Testis (tissue), 2 donors: ENCODE measurements around the gene SFMBT1.

Experiments used
- CTCF ChIP-seq, 3 experiments: fragments of 450-650 bp in 2 of 3; fragments of 200-600 bp in 1 of 3; sonication (generic) in 1 of 3; IDR thresholded peaks; one replicate each; pipeline ENCODE4 v1.5.1; 2016 to 2019; ENCODE audit warnings: antibody characterized with exemption in 3 of 3, mild to moderate bottlenecking in 2 of 3, moderate library complexity in 1 of 3
- POLR2A ChIP-seq: fragments of 450-650 bp; IDR thresholded peaks from one replicate; pipeline ENCODE4 v1.6.1; 2017; ENCODE audit warnings: antibody characterized with exemption, mild to moderate bottlenecking, moderate library complexity

GRCh38 chr3:53079791-53080555 is 34.1 kb upstream of the SFMBT1 start:
- TF ChIP-seq CTCF (IDR thresholded peaks at IDR 0.05) (no peak), POLR2A (no peak)
